Cardiac fibroblast (primary cell): ENCODE data around the gene GMPR2.

Source experiments
- DNase-seq, 2 donors: peaks; one replicate each; pipeline versions ENCODE4 v3.0.0 to v3.0.0-alpha.2; 2010; ENCODE audit warnings: low read depth in 2 of 2
- H3K4me3 ChIP-seq, 2 donors: replicated peaks in 1 of 2; 1 replicate in 1 of 2; 2 replicates in 1 of 2; pipeline ENCODE4 v1.5.1; 2011; ENCODE audit warnings: low read depth in 2 of 2, low read length in 2 of 2, mild to moderate bottlenecking in 2 of 2, moderate library complexity in 1 of 2
- CTCF ChIP-seq: IDR thresholded peaks from one replicate; pipeline ENCODE4 v1.5.1; 2011; ENCODE audit warnings: low read depth, mild to moderate bottlenecking, low read length, inconsistent platforms

GMPR2 gene

GRCh38 chr14:24274101-24274543, 41.4 kb downstream of the GMPR2 start:
- peak in 1 of 2 donors; percentile 10 for DNase-seq
- TF ChIP-seq CTCF: no peak
- no peak overlapping the region for H3K4me3 ChIP-seq

GRCh38 chr14:24277071-24277470, 44.3 kb downstream of the GMPR2 start:
- no peak for TF ChIP-seq CTCF
- H3K4me3 ChIP-seq: no peak overlapping the region
- no peak for DNase-seq

- TF ChIP-seq CTCF: no peak
Observed at GRCh38 chr14:24277606-24278321, 45.0 kb downstream of the GMPR2 start.

GRCh38 chr14:24278424-24278823, 45.7 kb downstream of the GMPR2 start:
- no peak for TF ChIP-seq CTCF
- H3K4me3 ChIP-seq: no peak overlapping the region
- DNase-seq: no peak

More at GRCh38 chr14:24277606-24278321, 45.0 kb downstream of the GMPR2 start:
- DNase-seq: no peak
- H3K4me3 ChIP-seq: no peak overlapping the region

- peak; percentile 19 to 20 for DNase-seq
- H3K4me3 ChIP-seq: no peak overlapping the region
- TF ChIP-seq CTCF: peak; percentile 7
Observed at GRCh38 chr14:24279301-24280186, 46.8 kb downstream of the GMPR2 start.

- no peak overlapping the region for H3K4me3 ChIP-seq
- DNase-seq: peak; percentile 31 to 62
- TF ChIP-seq CTCF: no peak
Observed at GRCh38 chr14:24280797-24281460, 48.2 kb downstream of the GMPR2 start.
